NCI-H2227 (cell line): ENCODE results near the gene SSR1.
"Not testable (repeated sequence)": the region's sequence is repeated elsewhere in the genome, so short reads cannot be mapped to it uniquely, and the experiment has no call there.

ENCODE experiments used
- DNase-seq: peaks from one replicate; lab custom pipeline; 2025; ENCODE audit not compliant: unreplicated experiment; lab: John Stamatoyannopoulos, UW

SSR1 gene

DNA sequence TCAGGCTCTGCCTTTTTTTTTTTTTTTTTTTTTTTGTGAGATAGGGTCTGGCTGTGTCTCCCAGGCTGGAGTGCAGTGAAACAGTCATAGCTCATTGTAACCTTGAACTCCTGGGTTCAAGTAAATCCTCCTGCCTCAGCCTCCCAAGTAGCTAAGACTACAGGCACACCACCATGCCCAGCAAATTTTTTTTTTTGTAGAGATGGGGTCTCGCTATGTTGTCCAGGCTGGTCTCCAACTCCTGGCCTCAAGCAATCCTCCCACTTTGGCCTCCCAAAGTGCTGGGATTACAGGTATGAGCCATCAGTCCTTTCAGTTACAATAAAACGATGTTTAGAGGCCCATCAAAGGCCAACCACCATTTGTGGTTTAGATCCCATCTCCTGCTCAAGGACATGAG lies 6.4 kb upstream of the SSR1 start:
- not testable (repeated sequence) for DNase-seq

DNA sequence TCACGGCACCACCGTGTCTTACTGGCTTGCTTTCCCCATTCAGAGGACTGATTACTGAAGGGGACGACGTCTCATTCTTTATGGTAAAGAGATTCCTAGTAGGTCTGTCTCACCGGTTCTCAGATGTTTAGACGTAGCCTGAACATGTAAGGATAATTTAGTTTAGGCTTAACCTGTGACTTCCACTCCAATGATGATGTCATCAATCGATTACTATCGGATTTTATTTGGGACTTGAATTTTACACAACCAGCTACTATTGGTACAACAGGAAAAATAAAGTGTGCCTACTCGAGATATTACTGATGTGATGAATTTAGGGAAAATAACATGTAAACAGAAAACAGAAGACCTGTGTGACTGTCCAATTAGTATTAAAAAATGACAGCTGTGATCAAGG lies 4.5 kb upstream of the SSR1 start:
- no peak for DNase-seq

DNA sequence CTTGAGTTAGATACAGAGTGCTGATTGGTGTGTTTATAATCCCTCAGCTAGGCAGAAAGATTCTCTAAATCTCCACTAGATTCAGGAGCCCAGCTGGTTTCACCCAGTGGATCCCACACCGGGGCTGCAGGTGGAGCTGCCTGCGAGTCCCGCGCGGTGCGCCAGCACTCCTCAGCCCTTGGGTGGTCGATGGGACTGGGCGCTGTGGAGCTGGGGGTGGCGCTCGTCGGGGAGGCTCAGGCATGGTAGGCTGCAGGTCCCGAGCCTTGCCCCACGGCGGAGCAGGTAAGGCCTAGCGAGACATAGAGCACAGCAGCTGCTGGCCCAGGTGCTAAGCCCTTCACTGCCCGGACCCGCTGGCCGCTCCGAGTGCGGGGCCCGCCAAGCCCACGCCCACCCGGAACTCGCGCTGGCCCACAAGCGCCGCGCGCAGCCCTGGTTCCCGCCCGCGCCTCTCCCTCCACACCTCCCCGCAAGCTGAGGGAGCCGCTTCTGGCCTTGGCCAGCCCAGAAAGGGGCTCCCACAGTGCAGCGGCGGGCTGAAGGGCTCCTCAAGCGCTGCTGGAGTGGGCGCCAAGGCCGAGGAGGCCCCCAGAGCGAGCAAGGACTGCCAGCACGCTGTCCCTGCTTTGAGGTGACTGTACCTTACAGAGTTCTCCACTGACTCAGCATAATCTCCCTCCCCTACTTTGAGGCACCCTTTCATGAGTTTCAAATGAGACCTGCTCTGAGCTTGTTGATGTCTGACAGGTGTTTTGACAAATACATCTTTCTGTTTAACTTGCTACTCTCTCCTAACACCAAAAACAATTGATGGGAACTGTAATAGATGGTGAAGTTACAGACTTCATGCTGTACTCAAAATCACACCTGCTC lies 3.9 kb upstream of the SSR1 start:
- DNase-seq, result no peak

DNA sequence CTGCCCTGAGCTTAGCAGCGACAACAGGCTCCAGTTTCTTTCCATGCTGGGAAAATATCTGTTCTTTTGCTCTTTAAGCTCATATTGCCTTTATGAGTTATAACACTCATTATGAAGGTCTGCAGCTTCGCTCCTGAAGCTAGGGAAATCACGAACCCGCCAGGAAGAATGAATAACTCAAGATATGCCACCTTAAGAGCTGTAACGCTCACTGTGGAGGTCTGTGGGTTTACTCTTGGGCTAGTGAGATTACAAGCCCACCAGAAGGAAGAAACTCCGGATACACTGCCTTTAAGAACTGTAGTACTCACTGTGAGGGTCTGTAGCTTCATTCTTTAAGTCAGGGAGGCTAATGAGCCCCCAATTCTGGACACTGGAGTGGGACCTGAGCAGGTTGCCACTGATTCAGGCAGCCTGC lies 3.0 kb upstream of the SSR1 start:
- DNase-seq, result no peak

DNA sequence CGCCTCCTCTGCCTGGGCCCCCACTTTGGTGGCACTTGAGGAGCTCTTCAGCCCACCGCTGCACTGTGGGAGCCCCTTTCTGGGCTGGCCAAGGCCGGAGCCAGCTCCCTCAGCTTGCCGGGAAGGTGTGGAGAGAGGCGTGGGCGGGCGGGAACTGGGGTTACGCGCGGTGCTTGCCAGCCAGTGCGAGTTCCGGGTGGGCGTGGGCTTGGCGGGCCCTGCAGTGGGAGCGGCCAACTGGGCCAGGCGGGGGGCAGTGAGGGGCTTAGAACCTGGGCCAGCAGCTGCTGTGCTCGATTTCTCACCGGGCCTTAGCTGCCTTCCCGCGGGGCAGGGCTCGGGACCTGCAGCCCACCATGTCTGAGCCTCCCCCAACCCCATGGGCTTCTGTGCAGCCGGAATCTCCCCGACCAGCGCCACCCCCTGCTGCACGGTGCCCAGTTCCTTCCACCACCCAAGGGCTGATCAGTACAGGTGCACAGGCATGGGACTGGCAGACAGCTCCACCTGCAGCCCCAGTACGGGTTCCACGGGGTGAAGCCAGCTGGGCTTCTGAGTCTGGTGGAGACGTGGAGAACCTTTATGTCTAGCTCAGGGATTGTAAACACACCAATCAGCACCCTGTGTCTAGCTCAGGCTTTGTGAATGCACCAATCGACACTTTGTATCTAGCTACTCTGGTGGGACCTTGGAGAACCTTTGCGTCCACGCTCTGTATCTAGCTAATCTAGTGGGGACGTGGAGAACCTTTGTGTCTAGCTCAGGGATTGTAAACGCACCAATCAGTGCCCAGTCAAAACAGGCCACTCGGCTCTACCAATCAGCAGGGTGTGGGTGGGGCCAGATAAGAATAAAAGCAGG lies 2.3 kb upstream of the SSR1 start:
- peak; percentile 12 for DNase-seq

DNA sequence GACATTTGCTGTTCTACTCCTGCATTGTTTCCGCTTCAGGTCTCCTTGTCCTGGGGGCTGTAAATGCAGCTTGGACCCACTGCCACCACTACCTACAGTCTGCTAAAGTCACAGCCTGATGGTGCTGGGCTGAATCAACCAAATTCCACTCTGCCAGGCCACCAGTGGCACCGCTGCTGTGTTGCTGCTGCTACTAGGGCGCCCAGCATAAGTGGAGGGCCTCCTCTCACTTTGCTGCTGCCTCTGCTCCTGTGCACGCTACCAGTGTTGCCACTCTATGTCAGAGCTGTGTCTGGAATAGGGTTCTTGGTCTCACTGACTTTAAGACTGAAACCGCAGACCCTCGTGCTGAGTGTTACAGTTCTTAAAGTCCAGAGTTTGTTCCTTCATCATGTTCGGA lies 1.4 kb upstream of the SSR1 start:
- no peak for DNase-seq

DNA sequence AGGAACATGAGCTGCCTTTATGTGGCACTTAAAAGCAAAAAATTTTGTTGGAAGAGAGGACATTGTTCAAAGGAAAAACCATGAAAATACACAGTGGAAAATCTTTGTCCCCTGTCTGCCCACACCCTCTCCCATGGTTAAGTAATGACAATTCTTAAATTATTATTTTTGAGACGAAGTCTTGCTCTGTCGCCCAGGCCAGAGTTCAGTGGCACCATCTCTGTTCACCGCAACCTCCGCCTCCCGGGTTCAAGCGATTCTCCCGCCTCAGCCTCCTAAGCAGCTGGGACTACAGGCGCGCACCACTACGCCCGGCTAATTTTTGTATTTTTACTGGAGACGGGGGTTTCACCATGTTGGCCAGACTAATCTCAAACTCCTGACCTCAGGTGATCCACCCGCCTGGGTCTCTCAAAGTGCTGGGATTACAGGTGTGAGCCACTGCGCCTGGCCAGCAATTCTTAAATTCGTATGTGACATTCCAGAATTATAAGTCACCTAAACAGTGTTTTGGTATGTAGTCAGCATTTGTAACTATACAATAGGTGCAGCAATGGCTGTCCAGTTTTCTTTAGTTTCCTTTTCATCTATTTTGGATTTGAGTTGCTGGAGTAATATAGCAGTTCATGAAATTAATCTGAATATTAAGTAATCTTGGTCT lies 636 bp upstream of the SSR1 start:
- no peak for DNase-seq

DNA sequence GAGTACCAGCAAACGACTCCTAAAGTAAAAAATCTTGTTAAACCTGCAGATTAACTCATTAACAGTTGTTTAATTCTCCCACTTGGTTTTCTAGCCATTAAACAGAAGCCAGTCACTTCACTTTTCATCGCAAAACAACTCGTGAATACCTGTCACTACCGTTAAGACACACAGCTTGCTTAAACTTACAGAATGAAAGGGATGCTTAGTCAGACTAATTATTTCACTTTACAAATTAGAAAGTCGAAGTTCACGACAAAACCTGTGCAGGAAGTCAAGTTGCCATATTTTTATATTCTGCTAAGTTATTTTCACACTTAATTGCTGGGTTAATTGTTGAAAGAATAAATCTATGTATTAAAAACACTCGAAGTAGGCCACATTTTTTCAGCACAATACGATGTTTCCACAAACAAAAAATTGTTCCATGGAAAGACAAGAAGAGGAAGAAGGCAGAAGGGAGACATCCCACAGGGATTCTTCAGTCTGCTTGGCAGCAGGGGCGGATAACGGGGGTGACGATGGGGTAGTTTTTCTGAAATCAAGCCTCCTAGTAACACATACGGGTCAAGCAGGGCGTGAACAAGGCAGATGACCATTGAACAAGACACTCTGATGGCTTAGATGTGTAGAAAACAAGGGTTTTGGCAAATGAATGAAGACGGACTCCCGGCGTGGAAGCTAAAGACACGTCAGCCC lies 933 bp downstream of the SSR1 start:
- no peak for DNase-seq

DNA sequence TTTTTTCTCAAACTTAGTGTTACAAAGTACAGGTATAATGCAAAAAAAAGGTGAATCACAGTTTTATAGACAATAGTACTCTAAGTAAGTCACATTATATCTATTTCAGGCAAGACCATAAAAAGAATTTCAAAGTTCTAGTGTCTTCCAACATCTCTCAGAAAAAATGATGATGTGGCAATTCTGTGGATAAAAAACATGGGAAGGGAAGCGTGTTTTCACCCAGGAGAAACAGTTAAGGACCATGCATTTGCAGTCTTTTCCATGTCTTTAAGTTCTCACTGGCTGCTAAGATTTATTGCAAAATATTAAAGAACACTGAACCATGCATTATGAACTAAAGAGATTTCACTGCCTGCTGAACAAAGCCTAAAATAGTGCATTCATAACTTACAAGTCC lies 1.8 kb downstream of the SSR1 start:
- DNase-seq, result no peak

DNA sequence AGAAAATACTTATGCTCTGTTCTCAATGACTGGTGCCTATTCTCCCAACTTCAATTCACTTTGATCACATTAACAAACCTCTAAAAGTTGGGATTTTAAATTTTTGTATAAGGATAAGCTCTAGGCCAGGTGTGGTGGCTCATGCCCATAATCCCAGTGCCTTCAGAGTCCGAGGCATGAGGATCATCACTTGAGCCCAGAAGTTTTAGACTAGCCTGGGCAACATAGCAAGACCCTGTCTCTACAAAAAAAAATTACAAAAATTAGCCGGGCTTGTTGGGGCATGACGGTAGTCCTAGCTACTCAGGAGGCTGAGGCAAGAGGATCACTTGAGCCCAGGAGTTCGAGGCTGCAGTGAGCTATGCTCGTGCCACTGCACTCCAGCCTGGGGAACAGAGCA lies 3.9 kb downstream of the SSR1 start:
- no peak for DNase-seq

DNA sequence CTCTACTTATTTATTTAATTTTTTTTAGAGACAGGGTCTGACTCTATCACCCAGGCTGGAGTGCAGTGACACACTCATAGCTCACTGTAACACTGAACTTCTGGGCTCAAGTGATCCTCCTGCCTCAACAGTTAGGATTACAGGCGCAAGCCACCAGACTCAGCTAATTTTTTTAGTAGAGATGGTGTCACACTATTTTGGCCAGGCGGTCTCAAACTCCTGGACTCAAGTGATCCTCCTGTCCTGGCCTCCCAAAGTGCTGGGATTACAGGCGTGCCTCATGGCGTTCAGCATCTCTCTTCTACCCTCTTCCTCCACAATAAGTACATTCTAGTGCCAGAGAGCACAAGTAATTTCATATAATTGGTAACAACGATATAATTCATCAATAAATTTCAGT lies 5.5 kb downstream of the SSR1 start:
- no peak for DNase-seq

DNA sequence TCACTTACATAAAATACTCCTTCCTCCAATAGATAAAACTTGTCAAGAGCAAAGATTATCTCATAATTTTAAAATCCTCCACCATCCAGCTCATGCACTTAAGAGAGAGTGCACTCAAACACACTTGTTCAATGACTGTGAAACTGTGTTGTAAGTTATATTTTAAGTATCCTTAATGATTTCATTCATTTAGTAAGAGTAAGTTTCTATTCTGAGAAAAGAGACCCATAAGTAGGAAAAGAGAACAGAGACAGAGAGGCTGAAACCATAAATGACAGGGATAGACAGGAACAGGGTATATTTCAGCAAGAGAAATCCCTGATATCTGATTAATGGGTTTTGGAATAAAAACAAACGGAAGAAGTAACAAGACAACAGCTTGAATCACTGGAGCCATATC lies 8.2 kb downstream of the SSR1 start:
- DNase-seq, result no peak

DNA sequence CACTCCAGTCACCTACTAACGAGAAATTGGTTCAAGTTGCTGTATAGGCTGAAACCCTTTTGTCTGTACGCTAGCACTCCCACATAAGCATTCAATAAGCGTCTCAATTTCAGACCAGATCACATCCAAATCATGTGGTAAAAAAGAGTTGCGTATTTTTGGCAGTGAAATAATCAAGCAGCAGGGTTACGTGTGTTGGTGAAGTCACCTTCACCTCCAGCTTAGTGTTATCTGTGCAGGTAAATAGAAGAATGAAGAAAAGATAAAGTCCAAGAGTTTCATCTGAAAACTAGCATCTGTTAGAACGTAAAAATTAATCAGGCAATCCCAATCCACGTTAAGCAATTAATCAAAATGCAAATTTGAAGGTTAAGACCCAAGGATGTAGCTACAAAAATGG lies 11.3 kb downstream of the SSR1 start:
- no peak for DNase-seq

DNA sequence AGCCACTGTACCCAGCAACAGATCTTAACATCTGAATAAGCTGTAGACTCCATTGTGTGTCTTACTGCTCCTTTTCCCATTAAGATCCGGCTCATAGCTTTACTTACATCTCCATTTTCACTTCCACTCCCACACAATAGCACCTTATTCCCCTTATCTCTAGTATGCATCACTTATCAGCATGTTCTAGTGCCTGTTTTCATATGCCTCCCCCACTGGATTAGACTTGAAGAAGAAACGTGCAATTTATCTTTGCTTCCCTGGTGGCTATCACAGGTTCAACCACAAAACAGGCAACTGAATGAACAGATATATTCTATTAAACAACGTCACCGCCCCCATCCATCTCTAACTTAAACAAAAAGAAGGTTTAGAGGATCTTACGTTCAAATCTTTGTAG lies 12.1 kb downstream of the SSR1 start:
- no peak for DNase-seq

DNA sequence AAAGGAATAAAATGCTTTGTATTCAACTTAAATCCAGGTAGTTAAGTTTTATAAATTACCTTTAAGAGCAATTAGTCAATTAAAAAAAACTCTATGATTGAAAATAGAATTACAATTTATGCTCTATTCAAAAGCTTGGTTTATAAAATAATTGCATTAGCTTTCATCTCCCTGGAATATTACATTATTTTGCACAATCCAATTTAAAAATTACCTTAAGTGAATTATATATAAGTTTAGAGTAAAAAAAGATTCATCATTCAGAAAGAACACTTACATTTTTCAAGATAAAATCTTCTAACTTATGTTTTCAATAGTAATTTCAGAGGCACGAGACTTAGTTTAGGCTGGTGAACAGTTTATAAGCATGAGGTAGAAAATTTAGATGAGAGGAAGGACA lies 14.9 kb downstream of the SSR1 start:
- DNase-seq, result no peak

DNA sequence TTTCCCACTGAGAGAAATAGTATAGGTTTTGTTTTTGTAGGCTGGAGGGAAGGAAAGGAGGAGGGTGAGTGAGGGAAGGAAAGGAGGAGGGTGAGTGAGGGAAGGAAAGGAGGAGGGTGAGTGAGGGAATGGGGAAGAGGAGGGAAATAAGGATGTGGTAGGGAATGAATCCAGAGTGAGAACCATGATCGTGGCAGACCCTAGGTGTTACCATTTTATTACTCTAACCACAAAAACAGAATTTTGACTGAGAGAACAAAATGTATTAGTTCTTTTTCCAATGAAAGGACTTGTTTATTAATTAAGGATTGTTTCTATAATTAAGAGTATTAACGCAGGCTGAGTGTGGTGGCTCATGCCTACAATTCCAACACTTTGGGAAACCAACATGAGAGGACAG lies 16.4 kb downstream of the SSR1 start:
- DNase-seq, result no peak

DNA sequence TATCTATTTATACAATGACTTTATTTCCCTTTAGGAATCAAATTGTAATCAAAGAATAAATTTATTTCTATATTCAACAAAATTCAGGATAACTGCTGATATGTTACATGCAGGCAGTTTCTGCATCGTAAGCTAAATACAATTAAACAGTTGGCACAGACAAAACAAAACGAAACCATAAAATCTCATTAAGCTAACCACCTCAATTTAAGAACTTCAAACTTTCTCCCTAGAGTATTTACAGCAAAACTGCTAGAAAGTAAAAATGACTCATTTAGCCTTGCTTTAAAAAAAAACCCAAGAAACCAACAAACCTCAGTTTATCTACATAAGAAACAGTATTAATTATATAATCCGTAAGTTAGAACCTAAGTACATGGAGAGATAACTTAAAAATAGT lies 17.1 kb downstream of the SSR1 start:
- DNase-seq, result no peak

DNA sequence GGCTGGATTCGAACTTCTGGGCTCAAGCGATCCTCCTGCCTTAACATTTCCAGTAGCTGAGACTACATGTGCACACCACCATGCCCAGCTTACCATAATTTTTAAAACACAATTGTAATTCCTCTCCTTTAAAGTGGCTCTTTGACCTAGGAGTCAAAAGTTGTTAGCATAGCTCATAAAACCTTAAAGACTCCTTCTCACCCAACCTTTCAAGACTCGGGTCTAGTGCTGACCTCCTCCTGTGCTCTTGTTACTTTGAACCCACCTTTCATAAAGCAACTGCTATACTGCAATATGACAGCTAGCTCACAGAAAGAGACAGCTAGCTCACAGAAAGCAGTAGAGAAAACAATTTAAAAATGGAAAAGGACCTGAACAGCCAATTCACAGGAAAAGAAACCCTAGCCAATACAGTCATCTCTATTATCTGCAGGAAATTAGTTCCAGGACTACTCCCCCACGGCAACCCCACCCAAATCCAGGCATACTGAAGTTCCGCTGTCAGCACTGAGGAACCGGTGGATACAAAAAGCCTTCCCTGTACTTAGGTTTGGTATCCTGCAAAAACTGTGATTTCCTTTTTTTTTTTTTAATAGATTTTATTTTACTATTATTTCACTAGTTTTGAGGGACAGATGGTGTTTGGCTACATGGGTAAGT lies 20.3 kb downstream of the SSR1 start:
- DNase-seq, result no peak

DNA sequence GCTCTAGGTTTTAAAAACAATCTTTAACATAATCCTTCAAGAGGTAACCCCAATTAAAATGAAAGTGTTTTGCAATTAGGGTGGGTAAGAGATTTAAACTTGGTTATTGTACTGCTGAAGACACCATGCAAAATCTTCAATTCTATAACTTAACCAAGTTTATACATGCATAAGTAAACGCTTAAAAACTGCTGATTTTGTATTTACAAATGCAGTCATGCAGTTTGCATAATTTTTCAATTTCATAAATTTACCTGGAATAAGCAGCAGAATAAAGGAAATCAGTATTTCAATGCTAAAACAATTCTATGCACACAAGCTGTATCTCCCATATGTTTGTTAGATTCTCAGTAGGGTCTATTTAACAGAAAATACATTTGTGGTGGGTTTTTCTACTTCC lies 22.9 kb downstream of the SSR1 start:
- no peak for DNase-seq

DNA sequence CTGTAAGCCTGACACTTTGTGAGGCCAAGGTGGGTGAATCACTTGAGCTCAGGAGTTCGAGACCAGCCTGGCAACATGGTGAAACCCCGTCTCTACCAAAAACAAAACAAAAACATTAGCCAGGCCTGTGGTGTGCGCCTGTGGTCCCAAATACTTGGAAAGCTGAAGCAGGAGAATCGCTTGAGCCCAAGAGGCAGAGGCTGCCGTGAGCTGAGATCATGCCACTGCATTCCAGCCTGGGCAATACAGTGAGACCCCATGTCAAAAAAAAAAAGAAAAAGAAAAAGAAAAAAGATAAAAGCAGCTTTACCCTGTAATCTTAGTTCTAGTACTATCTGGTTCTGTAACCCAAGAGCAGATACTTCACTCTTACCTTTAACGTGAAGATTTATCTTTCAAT lies 27.6 kb downstream of the SSR1 start:
- no peak for DNase-seq

DNA sequence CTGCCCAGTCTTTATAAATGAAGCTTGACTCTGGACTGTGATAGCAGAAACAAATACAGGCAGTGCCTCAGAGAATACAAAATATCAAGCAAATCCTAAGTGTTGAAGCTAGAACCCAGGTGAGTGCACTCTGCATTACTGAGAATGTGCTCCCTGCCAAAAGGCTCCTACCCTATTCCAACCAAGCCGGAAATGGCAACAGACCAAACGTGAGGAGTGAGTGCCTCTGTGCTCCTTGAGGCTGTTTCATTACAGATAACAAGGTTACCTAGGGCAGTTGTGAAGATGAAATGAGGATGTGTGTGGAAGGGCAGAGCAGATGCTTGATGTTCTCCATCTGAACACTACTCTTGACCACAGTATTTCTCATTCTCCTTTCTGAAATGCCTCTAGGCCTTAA lies 29.3 kb downstream of the SSR1 start:
- no peak for DNase-seq
